Ishikawa (cell line): Measurements from ENCODE around the gene PVRIG.
A peak's percentile ranks its signal among the peaks of the same experiment; 100 is the strongest.

Source experiments
- CREB1 ChIP-seq: IDR thresholded peaks from 2 replicates; pipeline ENCODE4 v1.6.1; 2012; ENCODE audit warnings: low read depth
- TF ChIP-seq, protein P1 (sequence below): IDR thresholded peaks from 2 replicates; pipeline ENCODE4 v1.6.1; 2012

DNA sequence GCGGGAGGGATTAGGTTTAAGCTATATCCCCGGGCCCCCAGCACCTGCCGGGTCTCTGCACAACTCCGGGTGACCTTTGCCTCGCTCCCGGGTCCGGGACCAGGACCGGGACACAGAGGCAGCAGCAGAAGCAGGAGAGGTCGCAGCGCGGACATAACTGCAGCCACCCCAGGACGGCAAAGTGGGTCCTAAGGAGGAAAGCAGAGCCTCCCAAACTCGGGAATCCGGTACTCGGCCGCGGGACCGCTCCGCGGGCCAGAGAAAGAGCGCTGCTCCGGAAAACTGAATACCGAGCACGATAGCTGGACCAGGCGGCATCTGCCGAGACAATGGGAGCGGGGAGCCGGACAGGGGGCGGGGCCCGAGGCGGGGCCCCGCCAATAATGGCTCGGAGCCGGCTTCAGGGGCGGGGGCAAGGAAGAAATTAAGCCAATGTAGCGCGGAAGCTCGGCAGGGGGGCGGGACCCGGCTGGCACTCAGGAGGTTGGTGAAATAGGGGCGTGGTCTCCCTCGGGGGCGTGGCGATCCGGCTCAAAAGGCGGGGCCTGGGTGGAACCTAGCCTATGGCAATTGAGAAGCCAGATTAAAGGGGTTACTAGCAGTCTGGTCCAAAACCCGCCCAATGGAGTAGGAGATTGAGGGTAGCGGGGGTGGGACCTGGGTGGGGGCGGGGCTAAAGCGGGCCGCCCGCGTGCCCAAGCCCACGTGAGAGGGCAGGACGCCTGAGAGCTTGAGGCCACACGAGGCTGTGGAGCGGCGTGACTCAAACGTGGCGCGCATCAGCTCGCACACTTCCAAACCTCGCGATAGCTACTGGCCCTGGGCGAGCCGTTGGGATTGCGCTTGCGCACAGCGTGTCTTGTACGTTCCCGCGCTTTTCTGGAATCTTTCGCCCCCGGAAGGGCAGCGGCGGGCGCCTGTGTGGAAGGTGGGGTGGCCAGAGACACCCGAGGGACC lies 42.4 kb upstream of the PVRIG start, which contains the start of the genes GPC2 and STAG3:
- no peak for TF ChIP-seq CREB1
- TF ChIP-seq, protein P1, sequence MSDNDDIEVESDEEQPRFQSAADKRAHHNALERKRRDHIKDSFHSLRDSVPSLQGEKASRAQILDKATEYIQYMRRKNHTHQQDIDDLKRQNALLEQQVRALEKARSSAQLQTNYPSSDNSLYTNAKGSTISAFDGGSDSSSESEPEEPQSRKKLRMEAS = peak; percentile 100
